Thyroid gland (tissue), 4 donors: Measurements from ENCODE around the gene PRKAG1. TPM values are rescaled to one million over a fixed set of nuclear protein-coding genes. Genes with fewer than 3 reads are reported as not detected.

Experiments used
- DNase-seq, 2 donors: peaks; one replicate each; pipeline ENCODE4 v3.0.0-alpha.2; 2019
- H3K27ac ChIP-seq, 3 donors: fragments of 200-600 bp; sonication (generic); 1 replicate in 2 of 3; 2 replicates in 1 of 3; pipeline ENCODE4 v1.5.1; 2016 to 2019; ENCODE audit warnings: mild to moderate bottlenecking in 1 of 3, moderate library complexity in 1 of 3
- H3K27me3 ChIP-seq: fragments of 200-600 bp; sonication (generic); one replicate; pipeline ENCODE4 v1.5.1; 2019
- H3K36me3 ChIP-seq, 2 donors: fragments of 200-600 bp; sonication (generic); one replicate each; pipeline ENCODE4 v1.5.1; 2016 to 2019
- H3K4me1 ChIP-seq, 2 donors: fragments of 200-600 bp; sonication (generic); one replicate each; pipeline ENCODE4 v1.5.1; 2017 to 2019
- H3K4me3 ChIP-seq, 3 donors: fragments of 200-600 bp; sonication (generic); replicated peaks in 1 of 3; 1 replicate in 2 of 3; 2 replicates in 1 of 3; pipeline ENCODE4 v1.5.1; 2016; ENCODE audit warnings: mild to moderate bottlenecking in 1 of 3
- H3K9me3 ChIP-seq: fragments of 200-600 bp; sonication (generic); one replicate; pipeline ENCODE4 v1.5.1; 2017
- CTCF ChIP-seq, 6 experiments: fragments of 200-600 bp in 3 of 6; fragments of 450-650 bp in 3 of 6; sonication (generic) in 3 of 6; IDR thresholded peaks; one replicate each; pipeline ENCODE4 v1.5.1; 2016 to 2019; ENCODE audit warnings: antibody characterized with exemption in 6 of 6, mild to moderate bottlenecking in 2 of 6, inconsistent platforms in 1 of 6, moderate library complexity in 1 of 6
- POLR2A ChIP-seq, 2 donors: fragments of 450-650 bp; IDR thresholded peaks; one replicate each; pipeline ENCODE4 v1.6.1; 2017; ENCODE audit warnings: antibody characterized with exemption in 2 of 2, mild to moderate bottlenecking in 2 of 2, moderate library complexity in 1 of 2
- WGBS, 2 donors: methylation state at CpG; one replicate each; pipeline ENCODE4 v1.1.5; 2017; 5-methylcytosine and 5-hydroxymethylcytosine counted together
- intact Hi-C: fragments of 100-400 bp; cut with DNase I; formaldehyde crosslinking; loops from one replicate; pipeline ENCODE4 v1.15.1; 2023
- total RNA-seq, 4 donors: library from RNA; depleted of rRNA; stranded (reverse); fragments of >200 nt; gene quantifications; one replicate each; pipeline ENCODE4 v1.2.3, GENCODE V29; 2016

The PRKAG1 gene
- total RNA-seq, 4 donors from 2014 or later: 50.3 to 68.1 (median 59.9) TPM

- WGBS, 2 donors: 69 to 72% methylated on average over 7 to 8 of the region's 8 CpGs
- no peaks in the 10 kb centered on the region for H3K27me3 ChIP-seq
- intact Hi-C loops: no loop called here
Observed at GRCh38 chr12:48991247-48992050, 27.1 kb downstream of the PRKAG1 start.

GRCh38 chr12:48990552-48990951 lies 28.0 kb downstream of the PRKAG1 start:
- no peak overlapping the region for H3K27ac ChIP-seq
- H3K4me3 ChIP-seq: no peak overlapping the region
- H3K36me3 ChIP-seq: no peaks in the 10 kb centered on the region
- no peaks in the 10 kb centered on the region for H3K27me3 ChIP-seq
- intact Hi-C loops: no loop called here
- no peak for DNase-seq
- no peaks in the 10 kb centered on the region for H3K9me3 ChIP-seq
- TF ChIP-seq POLR2A (IDR thresholded peaks at IDR 0.05) (no peak), CTCF (IDR thresholded peaks at IDR 0.05) (no peak)
- peaks cover 5 to 7% of the 10 kb centered on the region in 2 donors for H3K4me1 ChIP-seq

More at GRCh38 chr12:48991247-48992050, 27.1 kb downstream of the PRKAG1 start:
- Histone ChIP-seq H3K4me1 (peaks cover 5 to 7% of the 10 kb centered on the region in 2 donors), H3K27ac (no peak overlapping the region), H3K4me3 (no peak overlapping the region), H3K9me3 (no peaks in the 10 kb centered on the region), H3K36me3 (no peaks in the 10 kb centered on the region)
- no peak for TF ChIP-seq POLR2A (IDR thresholded peaks at IDR 0.05)
- no peak for TF ChIP-seq CTCF (IDR thresholded peaks at IDR 0.05)
- no peak for DNase-seq

GRCh38 chr12:48988030-48988649 lies 30.4 kb downstream of the PRKAG1 start:
- H3K4me1 ChIP-seq: no peaks in the 10 kb centered on the region
- intact Hi-C loops: loop anchor here (5.0 kb wide), 1 partner anchor 131 kb away; no protein-coding TSS in a partner anchor
- no peaks in the 10 kb centered on the region for H3K9me3 ChIP-seq
- no peak overlapping the region for H3K4me3 ChIP-seq
- H3K27ac ChIP-seq: no peak overlapping the region
- TF ChIP-seq CTCF (IDR thresholded peaks at IDR 0.05) (peak; percentile 56 to 84 (median 72)), POLR2A (IDR thresholded peaks at IDR 0.05) (no peak)
- H3K36me3 ChIP-seq: no peaks in the 10 kb centered on the region
- DNase-seq: peak; percentile 61 to 66
- no peaks in the 10 kb centered on the region for H3K27me3 ChIP-seq
- WGBS, 2 donors: 26 to 28% methylated on average over 14 to 16 of the region's 16 CpGs

GRCh38 chr12:48986720-48987291 lies 31.8 kb downstream of the PRKAG1 start:
- H3K27ac ChIP-seq: no peak overlapping the region
- TF ChIP-seq CTCF (IDR thresholded peaks at IDR 0.05): no peak
- TF ChIP-seq POLR2A (IDR thresholded peaks at IDR 0.05): no peak
- H3K27me3 ChIP-seq: no peaks in the 10 kb centered on the region
- H3K9me3 ChIP-seq: no peaks in the 10 kb centered on the region
- 56 to 61% methylated on average over 14 to 16 of the region's 23 CpGs for WGBS, 2 donors
- no peak overlapping the region for H3K4me3 ChIP-seq
- H3K36me3 ChIP-seq: no peaks in the 10 kb centered on the region
- no peak for DNase-seq
- intact Hi-C loops: loop anchor here (5.0 kb wide), 1 partner anchor 130 kb away; no protein-coding TSS in a partner anchor
- H3K4me1 ChIP-seq: no peaks in the 10 kb centered on the region
